GM12878 (cell line): Measurements from ENCODE around the gene PRDM16. TPM values are rescaled to one million over a fixed set of nuclear protein-coding genes. Genes with fewer than 3 reads are reported as not detected.

ENCODE experiments used
- ATAC-seq: fragments of 200-7000 bp; cut with Tn5 transposase; 3 replicates; pipeline ENCODE4 v1.9.1; 2020; ENCODE audit warnings: mild to moderate bottlenecking, moderate library complexity
- BruUV-seq: library from RNA; stranded (reverse); fragments of 400-500 nt; replicated peaks from 2 replicates; lab custom pipeline; 2021; lab: Mats Ljungman, UMichigan
- CTCF ChIA-PET: fragments of 300-600 bp; sonication (Branson Sonifier 250); formaldehyde crosslinking; extraction: SDS; loops from one replicate; lab custom pipeline; 2021; ENCODE audit warnings: inconsistent platforms; lab: Yijun Ruan, JAX
- POLR2A ChIA-PET: fragments of 350-600 bp; formaldehyde crosslinking; extraction: SDS; loops from one replicate; lab custom pipeline; 2021; ENCODE audit warnings: inconsistent platforms; lab: Charles Lee
- RAD21 ChIA-PET: fragments of 300-600 bp; sonication (Branson Sonifier 250); formaldehyde crosslinking; loops from one replicate; lab custom pipeline; 2023; ENCODE audit warnings: antibody characterized with exemption; ENCODE audit not compliant: unreplicated experiment; lab: Charles Lee
- SMC1A ChIA-PET: fragments of 300-600 bp; sonication (Branson Sonifier 250); formaldehyde crosslinking; loops from one replicate; lab custom pipeline; 2023; ENCODE audit not compliant: unreplicated experiment, uncharacterized antibody; lab: Charles Lee
- DNase-seq: peaks from one replicate; pipeline ENCODE4 v3.0.0-alpha.2; 2011; ENCODE audit warnings: low read depth, low spot score
- FAIRE-seq: peaks from 3 replicates; lab custom pipeline; 2011; peaks lifted over from hg19 to GRCh38; lab: Jason Lieb, UNC
- H2AFZ ChIP-seq: 2 replicates; pipeline ENCODE4 v1.6.0; 2011; ENCODE audit warnings: low read depth, low read length, control low read depth; ENCODE audit not compliant: control insufficient read depth
- H3K27ac ChIP-seq: 2 replicates; pipeline ENCODE4 v1.5.1; 2011; ENCODE audit warnings: control low read depth; ENCODE audit not compliant: control insufficient read depth, insufficient read depth
- H3K27me3 ChIP-seq, 2 experiments: replicated peaks in 1 of 2; 2 replicates each; pipeline versions ENCODE4 v1.6.0 to v1.6.1; 2011; ENCODE audit warnings: low read length in 1 of 2; ENCODE audit not compliant: control insufficient read depth in 2 of 2, insufficient read depth in 2 of 2
- H3K36me3 ChIP-seq, 2 experiments: 2 replicates each; pipeline ENCODE4 v1.5.1; 2011; ENCODE audit warnings: low read length in 1 of 2; ENCODE audit not compliant: control insufficient read depth in 2 of 2, insufficient read depth in 2 of 2
- H3K4me1 ChIP-seq: 2 replicates; pipeline ENCODE4 v1.6.1; 2011; ENCODE audit warnings: mild to moderate bottlenecking, low read length, moderate library complexity, mixed read lengths; ENCODE audit not compliant: control insufficient read depth, insufficient read depth
- H3K4me2 ChIP-seq: 2 replicates; pipeline ENCODE4 v1.6.0; 2011; ENCODE audit warnings: control low read depth; ENCODE audit not compliant: control insufficient read depth, insufficient read depth
- H3K4me3 ChIP-seq: fragments of 200-600 bp; sonication (generic); 2 replicates; pipeline ENCODE4 v1.5.1; 2016
- H3K79me2 ChIP-seq: 2 replicates; pipeline ENCODE4 v1.6.0; 2011; ENCODE audit warnings: low read length; ENCODE audit not compliant: control insufficient read depth, insufficient read depth
- H3K9ac ChIP-seq: 2 replicates; pipeline ENCODE4 v1.8.0; 2011; ENCODE audit warnings: low read length, control low read depth, mixed read lengths; ENCODE audit not compliant: control insufficient read depth, insufficient read depth
- H3K9me3 ChIP-seq: replicated peaks from 3 replicates; pipeline ENCODE4 v1.5.1; 2011; ENCODE audit warnings: mild to moderate bottlenecking, low read length; ENCODE audit not compliant: control insufficient read depth, insufficient read depth
- H4K20me1 ChIP-seq: 2 replicates; pipeline ENCODE4 v1.6.0; 2011; ENCODE audit not compliant: control insufficient read depth, insufficient read depth
- CBX5 ChIP-seq: sonication (generic); IDR thresholded peaks from 2 replicates; pipeline ENCODE4 v1.6.1; 2016; ENCODE audit warnings: low read depth, moderate library complexity, mild to moderate bottlenecking, inconsistent platforms
- HDGF ChIP-seq: fragments of 450-650 bp; IDR thresholded peaks from 2 replicates; pipeline ENCODE4 v1.6.1; 2016; ENCODE audit warnings: antibody characterized with exemption
- MYB ChIP-seq: fragments of 150-350 bp; IDR thresholded peaks from 2 replicates; pipeline ENCODE4 v1.6.1; 2014; ENCODE audit warnings: mild to moderate bottlenecking, low read depth, low read length, borderline replicate concordance
- NBN ChIP-seq: fragments of 450-650 bp; IDR thresholded peaks from 2 replicates; pipeline ENCODE4 v1.6.1; 2016
- STAT1 ChIP-seq: fragments of 450-650 bp; conservative IDR thresholded peaks from 2 replicates; pipeline ENCODE4 v1.6.1; 2014; ENCODE audit warnings: antibody characterized with exemption, mild to moderate bottlenecking
- WGBS: methylation state at CpG from one replicate; pipeline ENCODE4 v1.1.6; 2016; ENCODE audit warnings: low lambda C conversion rate; ENCODE audit not compliant: insufficient replicate concordance, insufficient coverage; ENCODE audit errors: missing lambda C conversion rate; 5-methylcytosine and 5-hydroxymethylcytosine counted together
- in situ Hi-C: fragments of 300-500 bp; cut with MboI; formaldehyde crosslinking; loops from 9 replicates; pipeline ENCODE4 v1.14.3; 2018; ENCODE audit warnings: mixed read lengths
- intact Hi-C: fragments of 100-400 bp; cut with micrococcal nuclease; formaldehyde crosslinking; loops from one replicate; pipeline ENCODE4 v1.14.2; 2022; ENCODE audit not compliant: unreplicated experiment
- polyA plus RNA-seq, 11 experiments: library from polyadenylated mRNA; depleted of rRNA in 4 of 11; unstranded in 6 of 11; stranded (reverse) in 5 of 11; fragments of >200 nt; fragmentation: Nextera tagmentation in 4 of 11; fragmentation: Illumina TruSeq in 1 of 11; extraction: Ambion mirVana in 4 of 11; extraction: Trizol in 1 of 11; gene quantifications; 1 replicate in 1 of 11; 2 replicates in 10 of 11; pipeline versions ENCODE4 v1.2.1 to v1.2.3, GENCODE V29; 2011 to 2016; ENCODE audit warnings: inconsistent platforms in 2 of 11, missing spikeins in 2 of 11, low read depth in 1 of 11
- total RNA-seq, 4 experiments: library from RNA; depleted of rRNA in 3 of 4; stranded (reverse); fragments of >200 nt in 3 of 4; fragmentation: Illumina TruSeq in 1 of 4; extraction: Trizol in 1 of 4; gene quantifications; 2 replicates each; pipeline versions ENCODE4 v1.2.1 to v1.2.3, GENCODE V29; 2013 to 2021

The PRDM16 gene
- total and polyA plus RNA-seq, 10 of the 15 experiments (the other 5 are each of a cell fraction or from before 2014, with no cell fraction given), result 0.03 TPM; not detected in 9

- no peak overlapping the region for H2AFZ ChIP-seq
- DNase-seq (no peak), FAIRE-seq (no peak), ATAC-seq (no peak)
- SMC1A ChIA-PET, result no interaction called here
- H3K36me3 ChIP-seq, result no peaks in the 10 kb centered on the region
- H3K27me3 ChIP-seq, result no peaks in the 10 kb centered on the region; a peak in 1 of 4 replicates
- in situ Hi-C loops, result no loop called here
- CTCF ChIA-PET, result no interaction called here
- POLR2A ChIA-PET, result no interaction called here
- no peaks in the 10 kb centered on the region for H3K4me1 ChIP-seq
- H3K9me3 ChIP-seq, result no peaks in the 10 kb centered on the region
- intact Hi-C loops, result no loop called here
- no peak overlapping the region for H3K27ac ChIP-seq
- no peak for TF ChIP-seq HDGF
- no peak for TF ChIP-seq CBX5
- no peak for TF ChIP-seq STAT1
- TF ChIP-seq MYB, result no peak
- no peak for TF ChIP-seq NBN
- H4K20me1 ChIP-seq, result no peaks in the 10 kb centered on the region
- 56% methylated on average over 29 of the region's 29 CpGs for WGBS
- no TSS peak for BruUV-seq
- no peak overlapping the region for H3K4me3 ChIP-seq
- H3K9ac ChIP-seq, result no peak overlapping the region
- RAD21 ChIA-PET, result no interaction called here
- no peaks in the 10 kb centered on the region for H3K79me2 ChIP-seq
- H3K4me2 ChIP-seq, result no peak overlapping the region
Observed at GRCh38 chr1:3456964-3457909, 388.2 kb downstream of the PRDM16 start.
